Sigmoid colon (tissue), 7 donors: ENCODE measurements around the gene MARCHF6. TPM values are rescaled to one million over a fixed set of nuclear protein-coding genes. Genes with fewer than 3 reads are reported as not detected.

Experiments used
- DNase-seq: peaks from one replicate; pipeline ENCODE4 v3.0.0-alpha.2; 2019
- H3K27ac ChIP-seq, 4 donors: fragments of 200-600 bp; sonication (generic); one replicate each; pipeline ENCODE4 v1.5.1; 2016 to 2019; ENCODE audit warnings: mild to moderate bottlenecking in 1 of 4
- H3K27me3 ChIP-seq, 3 donors: fragments of 200-600 bp; sonication (generic); one replicate each; pipeline ENCODE4 v1.5.1; 2019; ENCODE audit warnings: mild to moderate bottlenecking in 1 of 3
- H3K36me3 ChIP-seq, 4 donors: fragments of 200-600 bp; sonication (generic); one replicate each; pipeline ENCODE4 v1.5.1; 2016 to 2019
- H3K4me1 ChIP-seq, 4 donors: fragments of 200-600 bp; sonication (generic); one replicate each; pipeline ENCODE4 v1.5.1; 2017 to 2019
- H3K4me3 ChIP-seq, 4 donors: fragments of 200-600 bp; sonication (generic); one replicate each; pipeline ENCODE4 v1.5.1; 2017 to 2019; ENCODE audit warnings: mild to moderate bottlenecking in 2 of 4, moderate library complexity in 1 of 4
- H3K9me3 ChIP-seq, 4 donors: fragments of 200-600 bp in 3 of 4; sonication (generic) in 3 of 4; one replicate each; pipeline versions ENCODE4 v1.5.1 to v1.6.1; 2013 to 2019
- CTCF ChIP-seq, 4 experiments: fragments of 450-650 bp in 3 of 4; fragments of 200-600 bp in 1 of 4; IDR thresholded peaks; one replicate each; pipeline ENCODE4 v1.5.1; 2016 to 2019; ENCODE audit warnings: antibody characterized with exemption in 4 of 4, mild to moderate bottlenecking in 3 of 4, moderate library complexity in 2 of 4
- EP300 ChIP-seq, 4 donors: sonication (generic); formaldehyde crosslinking; IDR thresholded peaks; one replicate each; pipeline ENCODE4 v1.6.1; 2017; ENCODE audit warnings: antibody characterized with exemption in 4 of 4
- POLR2A ChIP-seq, 2 donors: fragments of 450-650 bp; IDR thresholded peaks; one replicate each; pipeline ENCODE4 v1.6.1; 2016; ENCODE audit warnings: antibody characterized with exemption in 2 of 2, mild to moderate bottlenecking in 2 of 2, moderate library complexity in 2 of 2
- POLR2AphosphoS5 ChIP-seq, 4 donors: sonication (generic); formaldehyde crosslinking; IDR thresholded peaks; one replicate each; pipeline ENCODE4 v1.6.1; 2017; ENCODE audit warnings: antibody characterized with exemption in 4 of 4
- WGBS, 2 donors: extraction: QIAGEN DNeasy Blood & Tissue Kit; methylation state at CpG; one replicate each; pipeline ENCODE4 v1.1.7; 2013; 5-methylcytosine and 5-hydroxymethylcytosine counted together
- intact Hi-C: fragments of 100-400 bp; cut with DNase I; formaldehyde crosslinking; loops from one replicate; pipeline ENCODE4 v1.15.1; 2023
- polyA plus RNA-seq, 3 donors: library from polyadenylated mRNA; stranded (reverse); fragments of 200-250 nt; gene quantifications; one replicate each; pipeline ENCODE4 v1.2.3, GENCODE V29; 2013
- total RNA-seq, 4 donors: library from RNA; depleted of rRNA; stranded (reverse); fragments of >200 nt; gene quantifications; one replicate each; pipeline ENCODE4 v1.1.0, GENCODE V29; 2016
- donor health status: healthy with polysubstance abuse.
- donor health status: Bipolar disorder and iron deficiency.
- donor health status: healthy.

Gene MARCHF6
- total and polyA plus RNA-seq, 7 donors = 6.0 to 108 (median 77.0) TPM

DNA sequence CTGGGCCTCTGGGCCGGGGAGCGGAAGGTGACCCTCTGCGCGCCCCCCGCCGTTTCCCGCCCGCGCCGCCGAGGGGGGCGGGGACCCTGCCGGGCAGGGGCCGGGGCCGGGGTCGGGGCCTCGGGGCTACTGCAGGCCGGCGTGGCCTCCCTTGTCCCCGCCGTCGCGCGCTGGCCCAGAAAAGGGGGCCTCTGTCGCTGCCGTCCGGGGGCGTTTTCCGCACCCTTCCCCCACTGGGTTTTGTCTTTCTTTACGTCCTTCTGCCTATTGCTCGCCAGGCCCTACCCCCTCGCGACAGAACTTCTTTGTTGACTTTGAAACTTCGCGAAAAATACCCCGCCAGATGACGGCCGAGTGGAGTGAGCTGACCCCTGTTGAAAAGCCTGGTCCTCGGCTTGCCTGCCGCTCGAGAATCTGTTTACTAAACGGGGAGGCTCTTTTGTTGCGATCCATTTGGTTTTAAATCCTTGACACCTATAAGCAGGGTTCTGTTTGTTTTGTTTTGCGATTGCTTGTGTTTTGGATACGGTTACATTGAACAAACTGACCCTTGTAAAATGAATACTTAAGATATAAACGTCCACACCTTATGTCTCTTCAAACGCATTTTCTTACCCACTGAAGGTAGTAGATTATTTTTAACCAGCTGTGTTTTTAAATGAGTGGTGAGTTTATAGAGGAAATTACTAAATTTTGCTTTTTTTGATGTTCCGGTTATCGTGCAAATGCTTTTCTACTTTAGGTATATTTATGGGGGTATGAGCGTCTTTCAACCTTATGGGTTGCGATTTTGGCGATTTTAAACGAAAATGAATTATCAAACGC, 765 bp downstream of the MARCHF6 start:
- no peaks in the 10 kb centered on the region for H3K36me3 ChIP-seq
- peak overlapping the region; percentile 94 to 99 (median 96) for H3K27ac ChIP-seq
- H3K4me3 ChIP-seq = peak overlapping the region; percentile 82 to 98 (median 91)
- peaks cover 0 to 52% (median 47%) of the 10 kb centered on the region in 4 donors for H3K4me1 ChIP-seq
- intact Hi-C loops = loop anchor here (5.0 kb wide), 1 partner anchor 47 kb away; the partner anchor contains the start of gene CMBL
- TF ChIP-seq POLR2A (IDR thresholded peaks at IDR 0.05) (no peak), POLR2AphosphoS5 (IDR thresholded peaks at IDR 0.05) (no peak), CTCF (IDR thresholded peaks at IDR 0.05) (no peak), EP300 (IDR thresholded peaks at IDR 0.05) (no peak)
- H3K27me3 ChIP-seq = no peaks in the 10 kb centered on the region
- WGBS, 2 donors = 0 to 1% methylated on average over 54 of the region's 54 CpGs
- H3K9me3 ChIP-seq = no peaks in the 10 kb centered on the region
- DNase-seq = peak; percentile 72

DNA sequence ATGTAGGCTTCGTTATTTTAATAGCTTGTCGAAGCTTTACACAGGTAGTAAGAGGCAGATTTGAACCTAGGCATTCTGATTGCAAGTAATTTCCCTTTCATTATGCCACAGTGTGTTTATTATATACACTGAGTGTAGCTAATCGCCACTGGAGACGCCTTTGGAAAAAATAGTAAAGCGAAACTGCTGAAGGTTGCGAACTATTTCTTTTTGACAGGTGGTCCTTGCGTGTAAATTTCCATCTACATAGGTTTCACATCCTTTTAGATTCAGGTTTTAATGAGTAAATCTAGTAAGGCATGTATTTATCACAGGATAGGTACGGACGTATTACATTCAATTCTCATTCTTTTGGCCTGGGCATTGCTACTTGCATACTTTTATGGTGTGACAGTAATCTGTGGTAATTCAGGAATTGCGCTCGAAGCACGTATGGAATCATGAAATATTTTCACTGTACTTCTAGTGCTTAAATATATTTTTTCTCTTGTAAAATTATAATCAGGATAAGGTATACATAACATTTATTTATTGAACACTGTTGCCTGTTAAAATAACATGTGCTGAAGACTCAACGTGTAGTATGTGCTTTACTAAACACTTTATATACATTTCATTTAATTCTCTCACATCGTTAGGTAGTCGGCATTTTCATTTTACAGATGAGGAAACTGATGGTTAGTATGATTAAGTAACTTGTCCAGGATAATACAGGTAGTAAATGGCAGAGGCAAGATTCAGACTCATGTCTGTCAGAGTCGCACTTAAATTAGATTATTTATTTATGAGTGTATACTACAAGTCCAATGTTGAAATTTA, 1.8 kb downstream of the MARCHF6 start:
- TF ChIP-seq CTCF (IDR thresholded peaks at IDR 0.05) = no peak
- no peak for TF ChIP-seq POLR2A (IDR thresholded peaks at IDR 0.05)
- TF ChIP-seq EP300 (IDR thresholded peaks at IDR 0.05) = no peak
- no peak for TF ChIP-seq POLR2AphosphoS5 (IDR thresholded peaks at IDR 0.05)
- Histone ChIP-seq H3K4me3 (peak overlapping the region; percentile 82 to 98 (median 91)), H3K9me3 (no peaks in the 10 kb centered on the region), H3K36me3 (no peaks in the 10 kb centered on the region), H3K27me3 (no peaks in the 10 kb centered on the region), H3K4me1 (peaks cover 0 to 56% (median 47%) of the 10 kb centered on the region in 4 donors), H3K27ac (peak overlapping the region; percentile 94 to 99 (median 96))
- intact Hi-C loops = no loop called here
- DNase-seq = no peak
- WGBS, 2 donors = 8 to 21% methylated on average over 16 of the region's 16 CpGs

GRCh38 chr5:10358999-10359398, 5.5 kb downstream of the MARCHF6 start:
- no peak overlapping the region for H3K27ac ChIP-seq
- intact Hi-C loops = no loop called here
- peaks cover 0 to 58% (median 44%) of the 10 kb centered on the region in 4 donors for H3K4me1 ChIP-seq
- no peak for TF ChIP-seq POLR2A (IDR thresholded peaks at IDR 0.05)
- no peak for TF ChIP-seq CTCF (IDR thresholded peaks at IDR 0.05)
- no peak for TF ChIP-seq EP300 (IDR thresholded peaks at IDR 0.05)
- no peak for TF ChIP-seq POLR2AphosphoS5 (IDR thresholded peaks at IDR 0.05)
- WGBS, 2 donors = 64 to 80% methylated on average over 2 of the region's 2 CpGs
- H3K27me3 ChIP-seq = no peaks in the 10 kb centered on the region
- no peaks in the 10 kb centered on the region for H3K9me3 ChIP-seq
- DNase-seq = no peak
- no peak overlapping the region for H3K4me3 ChIP-seq
- H3K36me3 ChIP-seq = no peaks in the 10 kb centered on the region

DNA sequence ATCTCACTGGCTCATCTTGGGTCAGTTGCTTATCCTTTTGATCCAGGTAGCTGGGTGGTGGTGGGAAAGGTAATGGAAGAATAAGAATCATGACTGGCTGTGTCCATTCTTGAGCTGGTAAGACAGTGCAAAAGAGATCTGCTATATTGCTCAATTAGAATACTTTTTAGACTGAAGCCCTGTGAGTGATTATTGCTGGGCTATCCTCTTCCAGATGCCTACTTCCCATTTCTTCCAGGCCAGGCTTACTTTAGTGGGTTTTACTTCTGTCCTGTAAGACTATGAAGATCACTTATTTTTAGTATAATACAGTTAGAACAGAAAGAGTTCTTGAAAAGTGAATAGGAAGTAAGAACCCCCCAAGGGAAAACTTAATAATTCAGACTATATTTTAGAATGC, 7.2 kb downstream of the MARCHF6 start:
- H3K4me3 ChIP-seq = no peak overlapping the region
- H3K27ac ChIP-seq = no peak overlapping the region
- no peaks in the 10 kb centered on the region for H3K9me3 ChIP-seq
- no peak for TF ChIP-seq POLR2A (IDR thresholded peaks at IDR 0.05)
- TF ChIP-seq EP300 (IDR thresholded peaks at IDR 0.05) = no peak
- TF ChIP-seq CTCF (IDR thresholded peaks at IDR 0.05) = no peak
- TF ChIP-seq POLR2AphosphoS5 (IDR thresholded peaks at IDR 0.05) = no peak
- H3K4me1 ChIP-seq = peaks cover 0 to 60% (median 39%) of the 10 kb centered on the region in 4 donors
- H3K36me3 ChIP-seq = no peaks in the 10 kb centered on the region
- DNase-seq = no peak
- intact Hi-C loops = no loop called here
- no peaks in the 10 kb centered on the region for H3K27me3 ChIP-seq
